ENCODE measurements around the gene OR6K3. TPM values are rescaled to one million over a fixed set of nuclear protein-coding genes. Genes with fewer than 3 reads are reported as not detected.

OR6K3 gene
- total RNA-seq, 4 donors from 2014 or later = not detected

- no peaks in the 10 kb centered on the region for H3K27me3 ChIP-seq
- H3K4me1 ChIP-seq = no peaks in the 10 kb centered on the region
- no peaks in the 10 kb centered on the region for H3K36me3 ChIP-seq
- 88% methylated on average over 6 of the region's 6 CpGs for WGBS
- H3K9me3 ChIP-seq = no peaks in the 10 kb centered on the region
- intact Hi-C loops (cut with DNase I) = no loop called here
- no peak overlapping the region for H3K4me3 ChIP-seq
- no peak for DNase-seq (ENCODE audit: extremely low spot score)
- no peak overlapping the region for H3K27ac ChIP-seq (replicated peaks in 1 of 4)
- no peak for TF ChIP-seq CTCF (IDR thresholded peaks at IDR 0.05)
- no peak for TF ChIP-seq POLR2A (IDR thresholded peaks at IDR 0.05; ENCODE audit: low read depth)
- no peak for TF ChIP-seq EP300 (IDR thresholded peaks at IDR 0.05)
Measured at GRCh38 chr1:158717344-158717743, 3.2 kb downstream of the OR6K3 start.

DNA sequence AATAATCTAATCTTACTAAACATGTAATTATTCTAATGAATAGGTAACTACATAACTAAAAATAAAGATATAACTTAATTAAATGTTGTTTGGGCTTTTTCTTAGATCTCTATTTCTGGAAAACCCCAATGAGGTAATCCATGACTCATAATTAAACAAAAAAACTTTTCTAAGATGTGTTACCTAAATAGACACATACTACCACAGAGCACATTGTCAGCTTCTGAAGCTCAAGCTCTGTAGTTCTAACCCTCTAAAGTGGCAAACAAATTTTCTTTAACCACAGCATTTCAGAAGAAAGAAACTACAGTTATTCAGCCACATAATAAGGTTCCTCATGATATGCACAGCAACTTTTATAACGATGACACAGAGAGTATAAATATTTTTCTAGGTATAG lies 4.2 kb downstream of the OR6K3 start:
- H3K4me1 ChIP-seq = no peaks in the 10 kb centered on the region
- WGBS = 83% methylated on average over 1 of the region's 1 CpG
- peaks cover 0 to 4% (median 0%) of the 10 kb centered on the region in 4 donors for H3K27me3 ChIP-seq
- no peaks in the 10 kb centered on the region for H3K9me3 ChIP-seq
- no peak for DNase-seq (ENCODE audit: extremely low spot score)
- no peak for TF ChIP-seq CTCF (IDR thresholded peaks at IDR 0.05)
- TF ChIP-seq POLR2AphosphoS5 (IDR thresholded peaks at IDR 0.05) = no peak
- no peak for TF ChIP-seq POLR2A (IDR thresholded peaks at IDR 0.05; ENCODE audit: low read depth)
- no peak for TF ChIP-seq EP300 (IDR thresholded peaks at IDR 0.05)
- no peak overlapping the region for H3K4me3 ChIP-seq
- intact Hi-C loops (cut with DNase I) = no loop called here
- H3K36me3 ChIP-seq = no peaks in the 10 kb centered on the region
- no peak overlapping the region for H3K27ac ChIP-seq (replicated peaks in 1 of 4)

DNA sequence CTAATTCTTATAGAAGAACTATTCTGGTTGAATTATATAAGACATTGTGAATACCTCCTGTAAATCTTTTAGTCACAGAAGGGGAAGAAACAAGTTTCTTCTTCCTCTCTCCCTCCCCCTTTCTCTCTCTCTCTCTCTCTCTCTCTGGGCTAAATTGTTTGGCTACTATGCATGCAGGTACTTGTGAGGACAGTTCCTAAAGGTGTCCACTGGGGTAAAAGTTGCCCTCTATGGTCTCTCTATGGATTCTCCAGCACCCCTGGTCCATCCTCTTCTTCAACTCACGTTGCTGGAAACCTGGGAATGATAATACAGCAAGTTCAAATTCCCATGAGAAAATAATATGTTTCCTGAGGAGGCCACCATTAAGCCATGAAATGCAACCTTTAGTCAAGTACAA lies 5.8 kb downstream of the OR6K3 start:
- no peak for TF ChIP-seq POLR2AphosphoS5 (IDR thresholded peaks at IDR 0.05)
- no peak for TF ChIP-seq EP300 (IDR thresholded peaks at IDR 0.05)
- no peak for TF ChIP-seq POLR2A (IDR thresholded peaks at IDR 0.05; ENCODE audit: low read depth)
- no peak for TF ChIP-seq CTCF (IDR thresholded peaks at IDR 0.05)
- 30% methylated on average over 1 of the region's 1 CpG for WGBS
- Histone ChIP-seq H3K36me3 (no peaks in the 10 kb centered on the region), H3K4me3 (no peak overlapping the region), H3K27ac (replicated peaks in 1 of 4) (no peak overlapping the region), H3K9me3 (no peaks in the 10 kb centered on the region), H3K27me3 (peaks cover 0 to 4% (median 0%) of the 10 kb centered on the region in 4 donors), H3K4me1 (no peaks in the 10 kb centered on the region)
- DNase-seq (ENCODE audit: extremely low spot score) = no peak
- intact Hi-C loops (cut with DNase I) = no loop called here

- Histone ChIP-seq H3K4me1 (no peaks in the 10 kb centered on the region), H3K27ac (replicated peaks in 1 of 4) (no peak overlapping the region), H3K27me3 (peaks cover 0 to 4% (median 0%) of the 10 kb centered on the region in 4 donors), H3K36me3 (no peaks in the 10 kb centered on the region), H3K4me3 (no peak overlapping the region), H3K9me3 (no peaks in the 10 kb centered on the region)
- no peak for DNase-seq (ENCODE audit: extremely low spot score)
- TF ChIP-seq POLR2A (IDR thresholded peaks at IDR 0.05; ENCODE audit: low read depth) (no peak), POLR2AphosphoS5 (IDR thresholded peaks at IDR 0.05) (no peak), CTCF (IDR thresholded peaks at IDR 0.05) (no peak), EP300 (IDR thresholded peaks at IDR 0.05) (no peak)
- intact Hi-C loops (cut with DNase I) = no loop called here
- WGBS = 62% methylated on average over 4 of the region's 4 CpGs
Measured at GRCh38 chr1:158711098-158711497, 9.4 kb downstream of the OR6K3 start.

GRCh38 chr1:158706096-158706495 lies 14.4 kb downstream of the OR6K3 start:
- 62% methylated on average over 2 of the region's 2 CpGs for WGBS
- H3K27me3 ChIP-seq = no peaks in the 10 kb centered on the region
- intact Hi-C loops (cut with DNase I) = no loop called here

More at GRCh38 chr1:158706096-158706495, 14.4 kb downstream of the OR6K3 start:
- H3K4me3 ChIP-seq = no peak overlapping the region
- TF ChIP-seq POLR2AphosphoS5 (IDR thresholded peaks at IDR 0.05) (no peak), CTCF (IDR thresholded peaks at IDR 0.05) (no peak), EP300 (IDR thresholded peaks at IDR 0.05) (no peak), POLR2A (IDR thresholded peaks at IDR 0.05; ENCODE audit: low read depth) (no peak)
- H3K9me3 ChIP-seq = no peaks in the 10 kb centered on the region
- no peaks in the 10 kb centered on the region for H3K4me1 ChIP-seq
- no peak overlapping the region for H3K27ac ChIP-seq (replicated peaks in 1 of 4)
- DNase-seq (ENCODE audit: extremely low spot score) = no peak
- H3K36me3 ChIP-seq = no peaks in the 10 kb centered on the region

Data from esophagus muscularis mucosa (tissue), 4 donors.